RWPE2 (cell line): ENCODE measurements around the gene ZNF512B.
A peak's percentile ranks its signal among the peaks of the same experiment; 100 is the strongest.
"Not testable (repeated sequence)": the region's sequence is repeated elsewhere in the genome, so short reads cannot be mapped to it uniquely, and the experiment has no call there.

Experiments
- ATAC-seq: fragments of 200-7000 bp; cut with Tn5 transposase; 3 replicates; pipeline ENCODE4 v1.9.1; 2021; ENCODE audit warnings: low read depth
- DNase-seq: peaks from one replicate; pipeline ENCODE4 v3.0.0-alpha.2; 2020; ENCODE audit warnings: low spot score
- H3K27ac ChIP-seq: fragments of 450-650 bp; 2 replicates; pipeline ENCODE4 v1.5.1; 2017; ENCODE audit warnings: mild to moderate bottlenecking; ENCODE audit not compliant: poor library complexity, severe bottlenecking
- H3K27me3 ChIP-seq: fragments of 250-450 bp; sonication (Bioruptor Pico); 2 replicates; pipeline ENCODE4 v1.5.1; 2021; ENCODE audit warnings: mild to moderate bottlenecking, moderate library complexity; ENCODE audit not compliant: insufficient read depth, poor library complexity, severe bottlenecking
- H3K36me3 ChIP-seq: fragments of 250-450 bp; sonication (Bioruptor Pico); 2 replicates; pipeline ENCODE4 v1.5.1; 2020; ENCODE audit warnings: low read depth, mild to moderate bottlenecking, moderate library complexity
- H3K4me1 ChIP-seq: fragments of 250-450 bp; sonication (Bioruptor Pico); 2 replicates; pipeline ENCODE4 v1.5.1; 2021; ENCODE audit warnings: mild to moderate bottlenecking, moderate library complexity; ENCODE audit not compliant: insufficient read depth, poor library complexity, severe bottlenecking
- H3K4me3 ChIP-seq: fragments of 250-450 bp; sonication (Bioruptor Pico); 2 replicates; pipeline ENCODE4 v1.5.1; 2021; ENCODE audit warnings: mild to moderate bottlenecking, moderate library complexity; ENCODE audit not compliant: severe bottlenecking
- H3K9me3 ChIP-seq: fragments of 250-450 bp; sonication (Bioruptor Pico); 2 replicates; pipeline ENCODE4 v1.5.1; 2021; ENCODE audit warnings: mild to moderate bottlenecking, moderate library complexity; ENCODE audit not compliant: severe bottlenecking
- CTCF ChIP-seq: fragments of 450-650 bp; IDR thresholded peaks from one replicate; pipeline ENCODE4 v1.5.1; 2017; ENCODE audit warnings: mild to moderate bottlenecking, moderate library complexity; ENCODE audit not compliant: poor library complexity, severe bottlenecking

Gene ZNF512B

GRCh38 chr20:63978319-63979228, 8.8 kb upstream of the ZNF512B start:
- ATAC-seq, result peak; percentile 53

GRCh38 chr20:63977739-63978276, 8.1 kb upstream of the ZNF512B start:
- H3K4me3 ChIP-seq, result no peak overlapping the region
- peaks cover 15% of the 10 kb centered on the region for H3K4me1 ChIP-seq
- peaks cover 3% of the 10 kb centered on the region for H3K36me3 ChIP-seq
- H3K9me3 ChIP-seq, result no peaks in the 10 kb centered on the region
- H3K27ac ChIP-seq, result peak overlapping the region; percentile 73
- DNase-seq (peak; percentile 87), ATAC-seq (no peak)
- TF ChIP-seq CTCF, result no peak
- no peaks in the 10 kb centered on the region for H3K27me3 ChIP-seq

More at GRCh38 chr20:63978319-63979228, 8.8 kb upstream of the ZNF512B start:
- TF ChIP-seq CTCF, result no peak
- DNase-seq, result peak; percentile 99
- no peaks in the 10 kb centered on the region for H3K27me3 ChIP-seq
- peaks cover 15% of the 10 kb centered on the region for H3K4me1 ChIP-seq
- H3K27ac ChIP-seq, result peak overlapping the region; percentile 73
- peaks cover 7% of the 10 kb centered on the region for H3K36me3 ChIP-seq
- no peaks in the 10 kb centered on the region for H3K9me3 ChIP-seq
- H3K4me3 ChIP-seq, result peak overlapping the region; percentile 64

GRCh38 chr20:63976980-63977738, 7.4 kb upstream of the ZNF512B start:
- H3K4me1 ChIP-seq, result peaks cover 14% of the 10 kb centered on the region
- H3K36me3 ChIP-seq, result no peaks in the 10 kb centered on the region
- ATAC-seq (no peak), DNase-seq (peak; percentile 90)
- no peaks in the 10 kb centered on the region for H3K27me3 ChIP-seq
- H3K4me3 ChIP-seq, result no peak overlapping the region
- peak overlapping the region; percentile 73 for H3K27ac ChIP-seq
- H3K9me3 ChIP-seq, result no peaks in the 10 kb centered on the region
- TF ChIP-seq CTCF, result no peak

GRCh38 chr20:63976511-63976910, 6.8 kb upstream of the ZNF512B start:
- not testable (repeated sequence) for H3K4me1 ChIP-seq, ATAC-seq

GRCh38 chr20:63974402-63975200, 4.9 kb upstream of the ZNF512B start:
- no peaks in the 10 kb centered on the region for H3K9me3 ChIP-seq
- TF ChIP-seq CTCF, result no peak
- peak; percentile 87 for DNase-seq
- ATAC-seq, result no peak
- no peak overlapping the region for H3K4me3 ChIP-seq
- H3K36me3 ChIP-seq, result no peaks in the 10 kb centered on the region
- no peak overlapping the region for H3K27ac ChIP-seq
- H3K27me3 ChIP-seq, result no peaks in the 10 kb centered on the region
- no peaks in the 10 kb centered on the region for H3K4me1 ChIP-seq

More at GRCh38 chr20:63976511-63976910, 6.8 kb upstream of the ZNF512B start:
- H3K27me3 ChIP-seq, DNase-seq, H3K9me3 ChIP-seq, H3K4me3 ChIP-seq, H3K36me3 ChIP-seq, H3K27ac ChIP-seq: not testable (repeated sequence)
